HG03139 (cell line): ENCODE results near the gene UQCRC2.
"Not testable (repeated sequence)": the region's sequence is repeated elsewhere in the genome, so short reads cannot be mapped to it uniquely, and the experiment has no call there.

ENCODE experiments used
- ATAC-seq: cut with Tn5 transposase; IDR thresholded peaks from one replicate; pipeline ENCODE4 v1.9.1; 2021; ENCODE audit not compliant: unreplicated experiment

UQCRC2 gene

DNA sequence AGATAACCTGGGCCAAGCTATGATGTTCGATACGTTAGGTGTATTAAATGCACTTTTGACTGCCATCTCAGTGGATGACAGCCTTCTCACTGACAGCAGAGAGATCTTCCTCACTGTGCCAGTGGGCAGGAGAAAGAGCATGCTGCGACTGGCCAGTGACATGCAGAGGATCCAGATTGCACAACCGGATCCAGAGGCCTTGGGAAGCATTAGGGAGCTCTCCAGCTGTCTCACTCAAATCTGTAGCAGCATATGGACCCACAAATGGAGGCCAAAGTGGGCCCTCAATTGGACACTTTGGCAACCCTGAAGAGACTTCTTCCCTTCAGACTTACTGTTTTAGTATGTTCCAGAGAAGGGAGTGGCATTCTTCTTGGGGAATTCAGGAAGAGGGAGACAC lies 26.9 kb downstream of the UQCRC2 start:
- ATAC-seq = no peak

DNA sequence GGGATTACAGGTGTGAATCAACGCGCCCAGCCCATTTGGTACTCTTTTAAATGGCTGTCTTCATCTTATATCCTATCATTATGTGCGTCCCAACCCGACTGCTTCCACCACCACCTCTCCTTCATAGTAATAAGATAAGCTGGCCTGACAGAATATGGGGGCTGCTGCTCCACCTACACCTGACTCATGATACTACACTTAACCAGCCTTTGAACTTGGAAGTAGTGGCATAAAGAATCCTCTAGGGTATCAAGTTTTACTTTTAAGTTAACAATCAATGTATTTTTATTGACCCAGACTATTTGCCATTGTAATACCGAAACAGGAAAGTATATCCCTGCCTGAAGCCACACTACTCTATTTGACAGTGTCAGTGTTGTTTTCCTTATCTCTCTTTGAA lies 28.9 kb downstream of the UQCRC2 start:
- no peak for ATAC-seq

DNA sequence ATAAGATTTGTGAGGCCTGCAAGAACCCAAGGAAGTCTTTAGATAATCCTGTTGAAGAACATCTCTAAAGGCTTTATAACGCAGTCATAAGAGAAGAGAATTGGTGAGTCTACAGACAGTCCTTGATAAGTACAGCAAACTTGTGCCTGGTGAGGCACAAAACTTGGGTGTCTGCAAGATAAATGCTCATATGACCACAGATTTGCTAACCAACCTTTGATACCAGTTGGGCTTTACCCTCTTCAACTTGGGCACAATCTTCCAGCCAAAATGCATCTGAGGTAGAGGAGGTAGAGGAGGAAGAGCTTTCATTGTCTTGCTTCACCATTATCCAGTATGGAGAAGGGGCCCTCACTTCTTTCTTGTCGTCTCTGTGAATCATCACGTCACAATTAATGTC lies 30.9 kb downstream of the UQCRC2 start:
- ATAC-seq = no peak

DNA sequence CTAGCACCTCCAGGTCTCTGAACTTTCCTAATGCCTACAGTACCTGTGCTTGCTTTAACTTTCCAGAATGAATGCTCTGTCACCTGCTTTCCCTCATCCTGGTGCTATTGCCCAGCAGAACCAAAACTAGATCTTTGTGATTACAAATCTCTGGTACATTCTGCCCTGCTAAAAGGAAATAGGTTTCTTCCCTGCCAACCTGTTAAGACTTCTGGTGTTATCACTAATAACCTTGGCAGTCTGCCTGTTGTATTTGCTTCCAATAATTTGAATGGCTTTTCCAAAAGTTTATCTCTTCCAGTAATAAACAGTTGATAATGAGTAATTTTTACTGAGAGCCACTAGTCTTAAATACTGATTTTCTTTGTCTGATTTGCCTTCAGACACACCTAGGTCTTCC lies 32.4 kb downstream of the UQCRC2 start:
- no peak for ATAC-seq

DNA sequence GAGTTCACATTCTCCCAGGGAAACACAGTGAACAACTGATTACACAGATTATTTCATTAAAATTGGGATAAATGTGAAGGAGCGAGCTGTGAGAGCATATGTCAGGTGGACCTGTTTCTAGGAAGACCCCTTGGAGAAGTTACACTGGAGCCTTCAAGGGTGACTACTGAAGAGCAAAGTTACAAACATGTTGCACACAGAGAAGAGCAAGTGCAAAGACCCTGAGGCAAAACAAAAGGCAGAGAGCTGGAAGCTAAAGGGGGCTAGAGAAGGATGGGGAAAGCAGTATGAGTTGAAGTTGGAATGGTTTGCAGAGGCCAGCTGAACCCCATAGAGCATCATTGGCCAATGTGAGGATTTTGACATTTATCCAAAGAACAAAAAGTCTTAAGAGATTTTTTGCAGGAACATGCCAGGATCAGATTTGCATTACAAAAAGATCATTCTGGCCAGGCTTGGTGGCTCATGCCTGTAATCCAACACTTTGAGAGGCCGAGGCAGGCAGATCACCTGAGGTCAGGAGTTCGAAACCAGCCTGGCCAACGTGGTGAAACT lies 33.6 kb downstream of the UQCRC2 start:
- ATAC-seq = no peak

DNA sequence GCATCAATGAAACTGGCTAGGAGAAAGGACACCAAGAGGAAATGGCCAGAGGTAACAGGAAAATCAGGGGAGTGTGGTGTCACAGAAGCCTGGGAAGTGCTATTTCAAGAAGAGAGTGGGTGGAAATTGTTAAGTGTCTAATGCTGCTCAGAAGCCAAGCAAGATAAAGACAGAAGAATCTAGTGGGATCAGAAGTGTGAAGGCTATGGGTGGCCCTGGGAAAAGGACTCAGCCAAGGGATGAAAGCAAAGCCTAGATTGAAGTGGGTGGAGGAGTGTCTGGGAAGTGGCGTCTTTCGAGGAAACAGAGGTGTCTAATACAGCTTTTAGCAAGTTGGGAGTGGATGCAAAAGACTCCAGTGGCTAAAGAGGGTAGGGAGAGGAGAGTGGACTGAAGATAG lies 34.3 kb downstream of the UQCRC2 start:
- ATAC-seq = no peak

DNA sequence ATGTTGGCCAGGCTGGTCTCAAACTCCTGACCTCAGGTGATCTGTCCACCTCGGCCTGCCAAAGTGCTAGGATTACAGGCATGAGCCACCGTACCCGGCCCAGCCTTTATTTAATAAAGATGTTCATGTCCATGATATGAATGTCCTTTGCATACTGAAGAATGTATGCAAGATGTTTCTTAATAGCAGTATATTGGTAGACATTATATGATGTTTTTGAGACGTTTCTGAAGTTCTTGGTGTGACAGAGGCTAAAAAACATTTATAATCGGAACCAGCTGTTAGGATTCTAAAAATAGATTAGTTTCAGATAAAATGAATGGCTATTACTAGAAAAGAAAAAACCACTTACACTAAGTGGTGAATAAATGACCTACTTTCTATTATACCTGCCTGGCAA lies 36.0 kb downstream of the UQCRC2 start:
- no peak for ATAC-seq

DNA sequence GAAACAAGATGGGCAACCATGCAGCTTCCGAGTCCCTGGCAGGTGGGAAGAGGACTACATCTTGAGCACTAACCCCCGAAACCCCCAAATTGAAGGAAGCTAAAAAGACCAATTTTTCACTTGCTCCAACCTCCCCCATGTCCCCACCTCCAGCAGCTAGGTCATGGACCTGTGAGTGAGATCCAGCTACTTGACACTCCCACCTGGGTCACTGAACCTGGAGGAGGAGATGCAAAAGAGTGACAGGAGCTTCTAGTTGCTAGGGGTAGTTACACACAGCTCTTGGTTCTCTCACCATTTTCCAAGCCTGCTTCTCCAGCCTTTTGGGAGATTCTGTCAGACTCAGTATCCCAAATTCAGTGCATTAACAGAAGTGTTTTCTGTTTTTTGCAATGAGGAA lies 36.6 kb downstream of the UQCRC2 start:
- no peak for ATAC-seq

DNA sequence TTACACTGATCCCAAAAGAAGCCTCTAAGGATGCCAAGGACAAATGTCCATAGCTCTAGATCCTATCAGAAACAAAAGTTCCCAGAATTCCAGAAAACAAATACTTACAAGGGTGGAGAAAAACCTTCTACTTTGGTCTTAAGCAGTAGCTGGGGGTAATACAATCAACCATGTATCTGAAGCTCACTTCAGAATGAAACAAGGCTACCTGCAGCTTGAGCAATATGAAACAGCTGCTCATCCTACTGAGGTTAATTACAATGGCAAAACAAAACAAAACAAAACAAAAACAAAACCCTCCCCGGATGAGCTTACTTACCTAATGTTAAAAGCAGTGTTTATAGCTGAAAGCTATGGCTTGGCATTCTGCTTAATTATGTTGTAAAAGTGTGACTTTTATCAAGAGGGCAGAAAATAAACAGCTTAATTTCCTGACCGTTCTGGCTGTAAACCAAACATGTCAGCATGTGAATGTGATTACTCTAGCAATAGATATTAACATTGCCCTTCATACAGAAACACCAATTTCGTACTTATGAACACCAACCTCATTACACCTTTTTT lies 37.3 kb downstream of the UQCRC2 start:
- ATAC-seq = no peak

DNA sequence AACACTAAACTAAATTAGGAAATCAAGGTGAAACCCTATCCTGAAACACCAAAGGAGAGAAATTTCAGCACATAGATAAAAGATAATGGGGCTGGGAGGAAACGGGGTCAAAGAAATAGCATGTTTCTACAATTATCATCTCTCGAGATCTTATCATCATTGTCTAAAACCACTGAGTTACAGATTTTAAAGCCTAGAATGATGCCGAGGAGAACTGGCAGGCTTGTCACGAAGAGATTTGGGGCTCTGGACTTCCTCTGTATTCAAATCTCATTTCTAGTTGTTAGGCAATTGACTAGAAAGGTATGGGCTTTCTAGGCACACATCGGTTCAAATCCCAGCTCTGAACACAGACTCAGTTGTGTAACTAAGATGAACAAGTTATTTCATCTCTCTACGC lies 38.5 kb downstream of the UQCRC2 start:
- ATAC-seq = no peak

DNA sequence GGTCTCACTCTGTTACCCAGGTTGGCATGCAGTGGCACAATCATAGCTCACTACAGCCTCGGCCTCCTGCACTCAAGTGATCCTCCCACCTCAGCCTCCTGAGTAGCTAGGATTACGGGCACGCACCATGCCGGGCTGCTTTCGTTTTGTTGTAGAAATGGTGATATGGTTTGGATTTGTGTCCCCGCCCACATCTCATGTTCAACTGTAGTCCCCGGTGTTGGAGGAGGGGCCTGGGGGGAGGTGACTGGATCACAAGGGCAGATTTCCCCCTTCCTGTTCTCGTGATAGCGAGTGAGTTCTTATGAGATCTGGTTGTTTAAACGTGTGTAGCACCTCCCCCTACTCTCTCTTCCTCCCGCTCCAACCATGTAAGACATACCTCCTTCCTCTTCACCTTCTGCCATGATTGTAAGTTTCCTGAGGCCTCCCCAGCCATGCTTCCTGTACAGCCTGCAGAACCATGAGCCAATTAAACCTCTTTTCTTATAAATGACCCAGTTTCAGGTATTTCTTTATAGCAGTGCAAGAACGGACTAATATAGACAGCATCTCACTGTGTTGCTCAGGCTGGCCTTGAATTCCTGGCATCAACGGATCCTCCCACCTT lies 41.8 kb downstream of the UQCRC2 start:
- no peak for ATAC-seq

DNA sequence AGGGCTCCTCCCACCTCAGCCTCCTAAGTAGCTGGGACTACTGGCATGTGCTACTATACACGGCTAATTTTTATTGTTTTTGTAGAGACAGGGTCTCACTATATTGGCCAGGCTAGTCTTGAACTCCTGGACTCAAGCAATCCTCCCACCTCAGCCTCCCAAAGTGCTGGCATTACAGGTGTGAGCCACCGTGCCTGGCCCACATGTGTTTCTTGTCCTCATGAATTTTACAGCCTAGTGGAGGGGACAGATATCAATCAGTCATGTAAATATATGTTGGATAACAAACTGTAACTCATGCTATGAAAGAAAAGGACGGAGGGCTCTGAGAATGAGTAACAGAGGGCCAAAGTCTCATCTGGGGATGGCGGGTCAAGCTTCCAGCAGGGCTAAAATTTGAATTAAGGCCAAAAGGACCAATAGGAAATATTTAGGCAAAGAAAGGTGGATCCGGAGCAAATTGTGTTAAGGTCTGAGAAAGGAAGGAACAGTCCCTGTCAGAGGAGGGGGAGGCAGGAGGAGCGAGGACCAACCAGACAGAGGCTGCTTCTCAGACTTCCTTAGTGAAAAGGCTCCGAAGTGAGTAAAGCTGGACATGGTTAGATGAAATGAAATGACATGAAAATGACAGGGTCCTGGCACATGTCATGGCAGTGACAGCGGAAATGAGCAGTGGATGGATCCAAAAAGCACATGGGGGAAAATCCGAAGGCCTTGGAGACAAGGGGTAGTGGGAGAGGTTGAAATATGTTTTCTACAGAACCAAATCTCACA lies 43.9 kb downstream of the UQCRC2 start:
- no peak for ATAC-seq

DNA sequence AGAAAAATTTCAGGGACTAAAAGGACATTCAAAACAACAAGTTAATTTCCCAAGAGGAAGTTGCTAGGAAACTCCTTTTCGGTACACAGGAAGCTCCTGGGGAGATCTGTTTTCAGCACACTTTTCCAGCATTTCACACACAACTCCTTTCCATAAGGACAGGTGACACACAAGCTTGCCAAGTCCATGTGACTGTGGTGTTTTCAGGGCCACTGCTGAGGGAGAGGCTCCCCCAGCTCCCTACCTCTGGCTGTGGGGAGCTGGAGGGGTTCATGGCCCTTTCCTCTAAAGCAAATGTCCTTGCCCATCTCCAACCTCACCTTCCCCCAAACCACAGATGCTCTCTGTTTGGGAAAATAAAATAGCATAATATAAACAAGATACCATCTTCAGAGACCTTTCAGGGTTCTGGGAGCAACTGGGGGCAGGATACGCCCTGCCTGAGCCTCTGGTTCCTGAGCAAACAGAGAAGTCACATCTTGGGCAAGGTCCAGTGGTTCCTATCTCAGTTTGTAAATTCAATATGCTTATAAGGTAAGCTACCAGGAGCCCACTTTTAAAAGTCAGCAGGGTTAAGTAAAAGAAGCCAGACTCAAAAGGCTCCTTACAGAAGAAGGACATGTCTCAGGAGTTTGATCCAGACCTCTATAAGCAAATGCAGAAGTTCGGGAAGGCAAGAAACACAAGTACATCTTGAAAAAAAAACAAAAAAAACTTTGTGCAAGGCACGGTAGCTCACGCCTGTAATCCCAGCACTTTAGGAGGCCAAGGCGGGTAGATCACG lies 44.7 kb downstream of the UQCRC2 start:
- ATAC-seq = no peak

DNA sequence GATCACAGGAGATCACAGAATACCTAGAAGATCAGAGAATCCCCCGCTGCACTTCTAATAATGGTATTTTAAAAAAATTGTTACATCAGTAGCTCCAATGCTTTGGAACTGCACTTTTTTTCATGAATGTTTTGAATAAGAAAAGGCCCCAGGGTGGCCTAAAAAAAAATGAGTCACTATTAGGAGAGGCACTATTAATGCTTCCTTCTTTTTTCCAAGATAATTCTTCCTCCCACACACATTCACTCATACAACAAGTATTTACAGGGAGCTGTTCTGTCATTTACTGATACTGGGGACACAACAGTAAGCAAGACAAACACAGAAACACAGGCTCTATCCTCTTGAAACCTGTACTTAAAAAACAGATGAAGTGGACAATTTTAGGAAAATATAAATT lies 48.4 kb downstream of the UQCRC2 start:
- ATAC-seq = no peak

DNA sequence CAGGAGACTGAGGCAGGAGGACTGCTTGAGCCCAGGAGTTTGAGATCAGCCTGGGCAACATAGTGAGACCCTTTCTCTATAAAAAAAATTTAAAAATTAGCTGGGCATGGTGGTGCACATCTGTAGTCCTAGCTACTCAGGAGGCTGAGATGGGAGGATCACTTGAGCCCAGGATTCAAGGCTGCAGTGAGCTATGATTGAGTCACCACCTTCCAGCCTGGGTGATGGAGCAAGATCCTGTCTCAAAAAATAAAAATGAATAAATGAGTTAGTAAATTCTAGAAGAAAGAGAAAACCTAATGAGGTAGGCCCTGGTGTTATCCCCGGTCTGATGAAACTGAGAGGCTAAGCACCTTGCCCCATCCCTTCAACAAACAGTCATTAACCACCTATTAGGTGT lies 48.9 kb downstream of the UQCRC2 start:
- ATAC-seq = not testable (repeated sequence)

DNA sequence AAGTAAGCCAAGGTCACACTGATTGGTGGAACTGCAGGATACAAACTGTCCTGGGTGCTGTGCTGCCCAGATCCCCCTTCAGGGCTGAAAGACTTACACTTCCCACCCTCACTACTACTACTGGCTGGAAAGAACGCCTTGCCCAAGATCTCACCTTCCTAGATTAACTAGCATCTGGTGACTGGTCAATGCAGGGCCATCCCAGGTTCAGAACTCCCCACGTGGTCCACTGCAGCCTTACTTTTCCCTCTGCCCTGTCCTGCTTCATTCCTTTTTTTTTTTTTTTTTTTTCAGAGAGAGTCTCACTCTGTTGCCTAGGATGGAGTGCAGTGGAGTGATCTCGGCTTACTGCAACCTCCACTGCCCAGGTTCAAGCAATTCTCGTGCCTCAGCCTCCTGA lies 50.0 kb downstream of the UQCRC2 start:
- no peak for ATAC-seq

DNA sequence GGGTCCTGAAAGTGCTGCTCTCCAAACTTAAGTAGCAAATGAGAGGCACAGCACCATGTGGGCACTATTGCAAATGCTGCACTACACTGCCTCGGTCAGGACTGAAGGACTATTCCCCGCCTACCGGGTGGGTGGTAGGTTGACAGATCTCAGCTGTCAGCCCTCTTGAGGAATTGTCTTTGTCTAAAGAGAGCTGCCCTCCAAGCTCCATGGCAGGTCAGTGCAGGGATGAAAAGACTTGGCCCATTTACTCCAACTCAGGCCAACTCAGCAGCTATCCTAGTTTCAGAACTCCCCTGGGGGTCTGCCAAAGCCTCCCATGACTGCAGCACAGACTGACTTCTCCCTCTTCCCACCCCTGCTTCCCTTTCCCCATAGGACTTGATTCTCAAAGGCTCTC lies 51.2 kb downstream of the UQCRC2 start:
- no peak for ATAC-seq

DNA sequence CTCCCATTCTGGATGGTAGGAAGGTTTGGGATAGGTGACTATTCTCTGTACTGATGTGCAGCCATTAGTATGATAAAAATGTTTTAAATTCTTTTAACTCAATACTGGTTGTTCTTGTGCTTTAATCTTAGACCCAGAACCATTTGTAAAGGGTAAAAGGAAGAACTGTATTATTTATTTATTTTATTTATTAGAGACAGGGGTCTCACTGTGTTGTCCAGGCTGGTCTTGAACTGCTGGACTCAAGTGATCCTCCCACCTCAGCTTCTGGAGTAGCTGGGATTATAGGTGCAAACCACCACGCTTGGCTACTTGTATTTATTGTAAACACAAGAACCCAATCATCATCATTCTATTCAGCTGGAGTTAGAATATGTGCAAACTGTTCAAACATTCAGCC lies 52.6 kb downstream of the UQCRC2 start:
- no peak for ATAC-seq

DNA sequence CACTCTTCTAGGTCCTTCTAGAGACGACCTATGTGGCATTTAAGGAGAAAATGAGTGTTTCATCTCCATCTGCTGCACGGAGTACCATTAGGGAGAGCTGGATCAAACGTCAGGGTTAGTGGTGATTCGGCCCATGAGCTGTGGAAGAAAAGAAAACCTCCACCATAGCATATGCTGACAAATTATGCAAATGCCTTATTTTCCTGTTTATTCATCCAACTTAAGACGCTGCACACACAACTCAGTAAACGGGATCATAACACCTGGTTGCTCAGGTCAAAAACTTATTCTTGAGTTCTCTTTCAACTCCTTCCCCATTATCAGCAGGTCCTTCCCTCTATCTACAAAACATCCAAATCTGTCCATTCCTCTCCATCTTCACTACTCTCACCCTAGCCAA lies 53.5 kb downstream of the UQCRC2 start:
- ATAC-seq = no peak

DNA sequence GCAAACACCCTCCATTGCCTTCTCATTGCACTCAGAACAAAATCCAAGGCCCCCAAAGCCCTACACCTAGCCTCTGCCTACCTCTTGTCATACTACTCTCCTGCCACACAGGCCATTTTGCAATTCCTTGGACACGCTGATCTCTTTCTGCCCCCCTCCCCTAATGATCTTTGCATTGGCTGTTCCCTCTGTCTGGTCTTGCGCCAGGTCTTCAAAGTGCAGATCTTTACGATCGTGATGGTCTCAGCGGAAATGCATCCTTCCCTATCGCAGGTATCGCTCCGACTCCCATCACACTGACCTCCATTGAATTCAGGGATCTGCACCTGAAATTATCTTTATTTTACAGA lies 54.0 kb downstream of the UQCRC2 start:
- ATAC-seq = no peak

DNA sequence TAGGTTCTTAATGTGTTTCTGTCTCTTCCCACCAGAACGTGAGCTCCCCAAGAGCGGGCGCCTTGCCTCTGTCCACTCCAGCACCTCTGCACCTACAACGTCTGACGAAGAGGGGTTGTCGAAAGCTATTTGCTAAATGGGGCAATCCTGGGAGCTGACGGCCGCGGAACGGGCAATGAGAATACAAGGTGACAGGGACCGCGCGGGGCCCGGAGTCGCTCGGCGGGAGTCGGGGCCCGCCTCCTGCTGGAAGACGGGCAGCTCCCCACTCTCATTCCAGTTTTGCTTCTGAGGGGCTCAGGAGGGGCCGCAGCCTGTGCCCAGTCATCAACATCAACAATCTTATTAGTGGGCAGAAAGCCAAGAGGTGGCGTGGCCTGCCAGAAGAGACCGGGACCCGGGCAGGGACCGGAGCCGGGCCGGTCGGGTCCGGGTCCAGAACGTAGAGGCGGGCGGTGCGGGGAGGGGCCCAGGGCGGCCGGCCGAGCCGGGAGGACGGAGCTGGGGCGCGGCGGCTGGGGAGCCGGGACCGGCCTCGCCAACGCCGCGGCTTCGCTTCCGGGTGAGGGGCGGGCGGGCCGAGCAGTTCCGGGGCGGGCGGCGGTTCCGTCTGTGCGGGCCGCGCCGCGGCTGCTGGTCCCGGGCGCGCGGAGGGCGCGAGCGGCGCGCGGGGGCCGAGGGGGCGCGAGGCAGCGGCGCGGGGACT lies 54.5 kb downstream of the UQCRC2 start, which contains the start of gene MOSMO:
TSS of gene MOSMO (plus strand) at position 603 of the 706 bp plus-strand sequence. CDS start 191 bp downstream, outside the sequence.
- no peak for ATAC-seq
